Testis (tissue), 2 donors: ENCODE results near the gene MAD2L2.

Experiments
- POLR2A ChIP-seq: fragments of 450-650 bp; IDR thresholded peaks from one replicate; pipeline ENCODE4 v1.6.1; 2017; ENCODE audit warnings: antibody characterized with exemption, mild to moderate bottlenecking, moderate library complexity
- TF ChIP-seq, protein P1 (sequence below), 3 experiments: fragments of 450-650 bp in 2 of 3; fragments of 200-600 bp in 1 of 3; sonication (generic) in 1 of 3; IDR thresholded peaks; one replicate each; pipeline ENCODE4 v1.5.1; 2016 to 2019; ENCODE audit warnings: antibody characterized with exemption in 3 of 3, mild to moderate bottlenecking in 2 of 3, moderate library complexity in 1 of 3

DNA sequence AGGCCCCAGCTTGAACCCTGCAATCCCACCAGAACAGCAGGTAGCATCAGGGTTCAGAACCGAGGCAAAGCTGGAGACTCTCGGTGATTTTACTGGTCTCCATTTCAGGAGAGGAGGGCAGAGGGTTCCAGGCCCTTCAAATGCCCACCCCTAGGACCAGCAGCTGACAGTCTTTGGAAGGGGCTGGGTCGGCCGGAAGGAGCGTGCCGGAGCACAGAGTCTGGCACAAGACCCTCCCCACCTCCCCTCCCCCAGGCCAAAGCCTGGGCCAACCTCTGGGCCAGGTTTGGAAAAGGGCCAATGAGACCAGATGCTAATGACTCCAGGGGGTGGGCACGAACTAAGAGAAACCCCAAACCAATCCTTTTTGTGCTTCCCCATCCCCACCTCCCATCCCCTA is 33.6 kb downstream of the MAD2L2 start:
- TF ChIP-seq, protein P1, sequence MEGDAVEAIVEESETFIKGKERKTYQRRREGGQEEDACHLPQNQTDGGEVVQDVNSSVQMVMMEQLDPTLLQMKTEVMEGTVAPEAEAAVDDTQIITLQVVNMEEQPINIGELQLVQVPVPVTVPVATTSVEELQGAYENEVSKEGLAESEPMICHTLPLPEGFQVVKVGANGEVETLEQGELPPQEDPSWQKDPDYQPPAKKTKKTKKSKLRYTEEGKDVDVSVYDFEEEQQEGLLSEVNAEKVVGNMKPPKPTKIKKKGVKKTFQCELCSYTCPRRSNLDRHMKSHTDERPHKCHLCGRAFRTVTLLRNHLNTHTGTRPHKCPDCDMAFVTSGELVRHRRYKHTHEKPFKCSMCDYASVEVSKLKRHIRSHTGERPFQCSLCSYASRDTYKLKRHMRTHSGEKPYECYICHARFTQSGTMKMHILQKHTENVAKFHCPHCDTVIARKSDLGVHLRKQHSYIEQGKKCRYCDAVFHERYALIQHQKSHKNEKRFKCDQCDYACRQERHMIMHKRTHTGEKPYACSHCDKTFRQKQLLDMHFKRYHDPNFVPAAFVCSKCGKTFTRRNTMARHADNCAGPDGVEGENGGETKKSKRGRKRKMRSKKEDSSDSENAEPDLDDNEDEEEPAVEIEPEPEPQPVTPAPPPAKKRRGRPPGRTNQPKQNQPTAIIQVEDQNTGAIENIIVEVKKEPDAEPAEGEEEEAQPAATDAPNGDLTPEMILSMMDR (IDR thresholded peaks at IDR 0.05): no peak
- no peak for TF ChIP-seq POLR2A
